ENCODE results near the gene RAB31.

RAB31 gene

DNA sequence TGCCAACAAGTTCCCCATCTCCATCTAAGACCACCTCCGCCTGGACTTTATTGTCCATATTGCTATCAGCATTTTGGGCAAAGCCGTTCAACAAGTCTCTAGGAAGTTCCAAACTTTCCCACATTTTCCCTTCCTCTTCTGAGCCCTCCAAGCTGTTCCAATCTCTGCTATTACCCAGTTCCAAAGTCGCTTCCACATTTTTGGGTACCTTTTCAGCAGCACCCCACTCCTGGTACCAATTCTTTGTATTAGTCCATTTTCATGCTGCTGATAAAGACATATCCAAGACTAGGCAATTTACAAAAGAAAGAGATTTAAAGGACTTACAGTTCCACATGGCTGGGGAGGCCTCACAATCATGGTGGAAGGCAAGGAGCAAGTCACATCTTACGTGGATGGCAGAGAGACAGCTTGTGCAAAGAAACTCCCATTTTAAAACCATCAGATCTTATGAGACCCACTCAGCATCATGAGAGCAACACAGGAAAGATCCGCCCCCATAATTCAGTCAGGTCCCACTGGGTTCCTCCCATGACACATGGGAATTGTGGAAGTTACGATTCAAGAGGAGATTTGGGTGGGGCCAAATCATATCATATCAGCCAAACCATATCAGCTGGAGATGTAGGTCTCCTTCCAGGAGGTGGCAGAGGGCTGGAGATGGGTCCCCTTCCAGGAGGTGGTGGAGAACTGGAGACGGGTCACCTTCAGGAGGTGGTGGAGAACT, 157.8 kb downstream of the RAB31 start:
- DNase-seq (ENCODE audit: low read depth): no peak

- no peak for DNase-seq (ENCODE audit: low read depth)
Measured at GRCh38 chr18:9866627-9867026, 158.5 kb downstream of the RAB31 start.

DNA sequence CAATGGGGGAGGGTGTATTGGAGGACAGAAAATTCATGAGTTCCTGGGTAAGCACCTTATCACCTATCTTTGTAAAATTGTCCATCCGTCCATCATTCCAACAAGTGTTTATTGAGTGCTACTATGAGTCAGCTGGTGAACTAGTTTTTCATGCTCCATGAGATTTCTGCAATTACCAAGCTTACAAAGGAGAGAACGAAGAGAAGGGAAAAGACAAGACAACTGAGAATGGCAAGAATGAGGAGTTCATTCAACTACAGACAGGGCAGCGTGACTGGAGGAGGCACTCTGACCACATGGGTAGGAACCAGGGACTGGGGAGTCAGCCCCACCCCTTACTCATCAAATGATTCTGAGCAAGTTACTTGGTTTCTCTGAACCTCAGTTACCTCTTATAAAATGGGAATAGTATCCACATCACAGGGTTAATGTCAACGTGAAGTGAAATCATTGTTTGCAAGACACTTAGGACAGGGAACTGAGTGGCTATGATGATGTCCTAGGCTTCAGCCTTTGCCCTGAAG, 159.0 kb downstream of the RAB31 start:
- DNase-seq (ENCODE audit: low read depth): no peak

DNA sequence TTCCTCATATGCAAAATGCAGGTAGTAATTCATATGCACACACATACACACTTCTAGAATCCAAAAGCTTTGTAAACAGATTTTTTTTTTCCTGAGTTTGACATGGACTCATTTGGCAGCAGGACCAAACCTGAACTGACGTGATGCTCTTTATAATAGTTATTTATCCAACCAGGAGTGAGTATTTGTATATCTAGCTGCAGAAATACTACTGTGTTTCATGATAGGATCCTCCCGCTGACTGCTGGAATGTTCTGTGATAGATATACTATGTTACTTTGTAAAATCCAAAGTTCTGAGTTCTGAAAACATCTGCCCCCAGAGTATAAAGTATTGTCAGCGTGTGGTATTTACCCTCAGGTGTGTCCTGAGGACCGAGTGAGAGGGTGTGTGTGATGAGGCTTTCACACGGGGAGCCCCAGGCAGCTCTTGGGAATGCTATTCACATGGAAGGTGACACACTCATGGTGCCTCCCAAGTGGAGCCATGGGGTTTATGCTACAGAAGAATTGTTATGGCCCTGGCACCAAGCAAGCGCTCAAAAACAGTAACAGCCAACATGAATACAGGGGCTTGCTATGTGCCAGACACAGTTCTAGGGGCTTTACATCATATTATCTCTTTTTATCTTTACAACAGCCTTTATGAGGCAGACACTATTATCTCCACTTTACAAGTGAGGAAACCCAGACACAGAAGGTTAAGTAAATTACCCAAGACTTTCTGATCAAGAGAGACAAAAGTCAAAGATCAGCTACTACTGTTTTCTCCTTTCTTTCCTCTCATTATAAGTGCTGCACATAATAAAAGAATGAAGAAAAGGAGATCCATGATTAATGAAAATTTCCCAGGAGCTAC, 161.0 kb downstream of the RAB31 start:
- DNase-seq (ENCODE audit: low read depth): no peak

GRCh38 chr18:9869715-9870430, 161.8 kb downstream of the RAB31 start:
- DNase-seq (ENCODE audit: low read depth): peak; percentile 56

- DNase-seq (ENCODE audit: low read depth): no peak
Measured at GRCh38 chr18:9870431-9871008, 162.4 kb downstream of the RAB31 start.

GRCh38 chr18:9871244-9871746, 163.2 kb downstream of the RAB31 start:
- DNase-seq (ENCODE audit: low read depth): no peak

DNA sequence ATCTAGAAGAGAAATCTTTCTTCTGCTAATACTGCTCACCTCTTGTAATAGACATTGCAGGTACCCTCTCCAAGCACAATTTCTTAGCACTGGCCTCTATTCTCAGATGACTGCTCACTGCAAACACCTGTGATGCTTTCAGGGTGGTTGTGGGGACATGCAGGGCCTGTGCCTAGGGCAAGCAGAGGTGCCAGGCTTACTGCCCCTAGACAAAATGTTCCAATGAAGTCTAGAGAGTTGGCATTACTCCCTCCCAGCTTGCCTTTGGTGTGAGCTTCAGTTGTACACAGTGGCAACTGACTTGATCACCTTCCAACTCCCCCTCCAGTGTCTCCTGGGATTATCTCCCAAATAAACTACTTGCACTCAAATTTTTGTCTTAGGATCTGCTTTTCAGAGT, 164.7 kb downstream of the RAB31 start:
- no peak for DNase-seq (ENCODE audit: low read depth)

GRCh38 chr18:9874728-9875127, 166.6 kb downstream of the RAB31 start:
- no peak for DNase-seq (ENCODE audit: low read depth)

- DNase-seq (ENCODE audit: low read depth): no peak
Measured at GRCh38 chr18:9876212-9876866, 168.2 kb downstream of the RAB31 start.

GRCh38 chr18:9876867-9877654, 169.0 kb downstream of the RAB31 start:
- DNase-seq (ENCODE audit: low read depth): peak; percentile 66

DNA sequence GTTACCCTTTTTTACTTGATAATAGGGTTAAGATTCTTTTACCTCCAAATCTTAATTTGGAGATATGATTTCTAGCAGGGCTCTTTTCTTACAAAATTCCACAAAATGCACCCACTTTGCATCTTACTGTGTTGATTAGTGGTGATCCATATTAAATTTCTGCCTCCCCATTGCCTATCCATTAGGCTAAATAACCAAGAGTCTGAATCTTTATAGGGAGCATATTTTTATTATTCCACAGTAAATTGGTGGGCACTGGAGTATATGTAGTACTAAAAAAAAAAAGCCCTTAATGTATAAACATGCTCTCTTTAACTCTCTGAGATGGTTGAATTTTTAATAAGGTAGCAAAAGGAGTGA, 169.5 kb downstream of the RAB31 start:
- no peak for DNase-seq (ENCODE audit: low read depth)

GRCh38 chr18:9878095-9878494, 170.0 kb downstream of the RAB31 start:
- DNase-seq (ENCODE audit: low read depth): no peak

DNA sequence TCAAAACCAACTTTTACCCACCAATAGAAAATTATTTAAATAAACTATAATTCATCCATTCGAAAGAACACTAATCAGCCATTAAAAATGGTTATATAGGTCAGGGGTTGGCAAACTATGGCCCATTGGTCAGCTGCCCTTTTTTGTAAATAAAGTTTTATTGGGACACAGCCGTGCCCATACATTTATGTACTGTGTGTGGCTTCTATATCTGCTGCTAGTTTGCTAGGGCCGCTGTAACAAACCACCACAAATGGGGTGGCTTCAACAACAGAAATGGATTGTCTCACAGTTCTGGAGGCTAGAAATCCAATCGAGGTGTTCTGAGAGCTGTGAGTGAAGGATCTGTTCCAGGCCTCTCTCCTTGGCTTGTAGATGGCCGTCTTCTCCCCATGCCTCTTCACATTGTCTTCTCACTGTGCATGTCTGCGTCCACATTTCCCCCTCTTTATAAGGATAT, 170.7 kb downstream of the RAB31 start:
- no peak for DNase-seq (ENCODE audit: low read depth)

DNA sequence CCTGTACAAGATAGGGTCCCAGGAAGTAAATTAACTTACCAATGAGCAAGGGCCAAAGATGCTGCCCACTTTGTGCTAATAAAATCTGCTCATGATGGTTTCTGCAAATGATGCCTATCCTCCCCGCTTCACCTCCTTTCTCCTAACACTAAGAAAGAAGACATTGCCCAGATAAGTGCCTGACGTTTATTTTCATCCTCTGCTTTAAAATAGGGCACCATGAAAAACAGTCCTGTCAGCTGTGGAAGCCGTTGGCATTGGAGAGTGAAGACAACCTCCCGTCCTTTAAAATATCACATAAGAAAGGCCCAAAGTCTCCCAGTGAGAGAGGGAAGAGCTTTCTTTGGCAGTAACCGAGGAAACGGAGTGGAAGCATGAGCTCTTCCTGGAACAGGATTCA, 176.0 kb downstream of the RAB31 start:
- no peak for DNase-seq (ENCODE audit: low read depth)

DNA sequence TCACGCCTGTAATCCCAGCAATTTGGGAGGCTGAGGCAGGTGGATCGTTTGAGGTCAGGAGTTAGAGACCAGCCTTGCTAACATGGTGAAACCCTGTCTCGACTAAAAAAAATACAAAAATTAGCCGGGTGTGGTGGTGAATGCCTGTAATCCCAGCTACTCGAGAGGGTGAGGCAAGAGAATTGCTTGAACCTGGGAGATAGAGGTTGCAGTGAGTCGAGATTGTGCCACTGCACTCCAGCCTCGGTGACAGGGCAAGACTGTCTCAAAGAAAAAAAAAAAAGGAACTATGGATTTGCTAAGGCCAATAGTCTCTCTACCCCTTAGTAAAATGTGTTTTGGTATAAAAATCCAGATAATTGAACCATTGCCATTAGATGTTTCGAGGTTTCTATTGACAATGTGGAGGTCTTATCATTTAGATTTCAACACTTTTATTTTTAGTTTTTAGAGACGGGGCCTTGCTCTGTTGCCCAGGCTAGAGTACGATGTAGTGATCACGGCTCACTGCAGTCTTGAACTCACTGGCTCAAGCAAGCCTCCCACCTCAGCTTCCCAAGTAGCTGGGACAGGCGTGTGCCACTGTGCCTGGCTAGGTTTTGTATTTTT, 176.5 kb downstream of the RAB31 start:
- no peak for DNase-seq (ENCODE audit: low read depth)

GRCh38 chr18:9885170-9886004, 177.3 kb downstream of the RAB31 start, which contains the start of gene TXNDC2:
TXNDC2 (plus strand) TSS chr18:9885973; CDS start chr18:9886681, 708 bp downstream.
- DNase-seq (ENCODE audit: low read depth): no peak

- DNase-seq (ENCODE audit: low read depth): no peak
Measured at GRCh38 chr18:9886005-9886348, 177.9 kb downstream of the RAB31 start.

DNA sequence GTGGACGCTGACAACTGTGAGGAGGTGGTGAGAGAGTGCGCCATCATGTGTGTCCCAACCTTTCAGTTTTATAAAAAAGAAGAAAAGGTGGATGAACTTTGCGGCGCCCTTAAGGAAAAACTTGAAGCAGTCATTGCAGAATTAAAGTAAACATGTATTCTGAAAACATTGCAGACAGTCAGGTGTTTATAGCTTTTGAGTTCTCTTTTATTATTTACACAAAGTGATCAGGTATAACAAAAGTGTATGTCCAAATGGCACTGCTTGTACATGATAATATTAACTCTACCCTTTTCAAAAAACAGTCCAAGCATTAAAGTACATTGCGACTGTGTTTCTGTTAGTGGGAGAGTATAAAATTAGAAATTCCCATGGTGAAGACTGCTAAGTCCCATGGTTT, 179.9 kb downstream of the RAB31 start:
- no peak for DNase-seq (ENCODE audit: low read depth)

Measured in GM04503 (cell line).